ENCODE measurements around the gene ATP5ME. TPM values are rescaled to one million over a fixed set of nuclear protein-coding genes. Genes with fewer than 3 reads are reported as not detected.
A peak's percentile ranks its signal among the peaks of the same experiment; 100 is the strongest.

Gene ATP5ME
- total and polyA plus RNA-seq, 11 donors = 210 to 2,413 (median 800) TPM

GRCh38 chr4:689723-690122 is 15.6 kb upstream of the ATP5ME start:
- intact Hi-C loops (cut with DNase I) = no loop called here
- WGBS, 4 donors = 75 to 87% (median 79%) methylated on average over 8 of the region's 8 CpGs
- peak overlapping the region in 11 of 12 donors; percentile 55 to 78 (median 64) for H3K4me3 ChIP-seq
- H3K36me3 ChIP-seq = no peaks in the 10 kb centered on the region
- H3K27ac ChIP-seq = peak overlapping the region; percentile 76 to 93 (median 84)
- ATAC-seq = no peak
- TF ChIP-seq POLR2A (IDR thresholded peaks at IDR 0.05) = no peak
- TF ChIP-seq, protein P1, sequence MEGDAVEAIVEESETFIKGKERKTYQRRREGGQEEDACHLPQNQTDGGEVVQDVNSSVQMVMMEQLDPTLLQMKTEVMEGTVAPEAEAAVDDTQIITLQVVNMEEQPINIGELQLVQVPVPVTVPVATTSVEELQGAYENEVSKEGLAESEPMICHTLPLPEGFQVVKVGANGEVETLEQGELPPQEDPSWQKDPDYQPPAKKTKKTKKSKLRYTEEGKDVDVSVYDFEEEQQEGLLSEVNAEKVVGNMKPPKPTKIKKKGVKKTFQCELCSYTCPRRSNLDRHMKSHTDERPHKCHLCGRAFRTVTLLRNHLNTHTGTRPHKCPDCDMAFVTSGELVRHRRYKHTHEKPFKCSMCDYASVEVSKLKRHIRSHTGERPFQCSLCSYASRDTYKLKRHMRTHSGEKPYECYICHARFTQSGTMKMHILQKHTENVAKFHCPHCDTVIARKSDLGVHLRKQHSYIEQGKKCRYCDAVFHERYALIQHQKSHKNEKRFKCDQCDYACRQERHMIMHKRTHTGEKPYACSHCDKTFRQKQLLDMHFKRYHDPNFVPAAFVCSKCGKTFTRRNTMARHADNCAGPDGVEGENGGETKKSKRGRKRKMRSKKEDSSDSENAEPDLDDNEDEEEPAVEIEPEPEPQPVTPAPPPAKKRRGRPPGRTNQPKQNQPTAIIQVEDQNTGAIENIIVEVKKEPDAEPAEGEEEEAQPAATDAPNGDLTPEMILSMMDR (IDR thresholded peaks at IDR 0.05) = no peak
- DNase-seq = peak in 1 of 5 donors; percentile 62
- peaks cover 0 to 42% (median 31%) of the 10 kb centered on the region in 12 donors for H3K4me1 ChIP-seq
- H3K27me3 ChIP-seq = no peaks in the 10 kb centered on the region
- no peaks in the 10 kb centered on the region for H3K9me3 ChIP-seq

GRCh38 chr4:688854-689681 is 15.0 kb upstream of the ATP5ME start, which contains the start of gene SLC49A3:
Gene SLC49A3 (minus strand): TSS chr4:689151. CDS start chr4:689127, 24 bp downstream.
- intact Hi-C loops (cut with DNase I) = no loop called here
- H3K4me3 ChIP-seq = peak within 1 kb of the TSS; percentile 55 to 78 (median 62)
- H3K27me3 ChIP-seq = no peaks in the 10 kb centered on the region
- peak within 1 kb of the TSS; percentile 76 to 93 (median 84) for H3K27ac ChIP-seq
- H3K36me3 ChIP-seq = no peaks in the 10 kb centered on the region
- H3K9me3 ChIP-seq = no peaks in the 10 kb centered on the region
- DNase-seq (peak in 4 of 5 donors; percentile 57 to 75 (median 63)), ATAC-seq (peak in 3 of 4 donors; percentile 20 to 37 (median 21))
- H3K4me1 ChIP-seq = peaks cover 0 to 44% (median 33%) of the 10 kb centered on the region in 12 donors
- no peak for TF ChIP-seq POLR2A (IDR thresholded peaks at IDR 0.05)
- TF ChIP-seq, protein P1 (IDR thresholded peaks at IDR 0.05) = no peak
- 10 to 41% (median 20%) methylated on average over 6 to 59 of the region's 59 CpGs for WGBS, 4 donors

- intact Hi-C loops (cut with DNase I) = no loop called here
- no peaks in the 10 kb centered on the region for H3K36me3 ChIP-seq
- H3K4me1 ChIP-seq = peaks cover 0 to 52% (median 40%) of the 10 kb centered on the region in 12 donors
- TF ChIP-seq, protein P1 (IDR thresholded peaks at IDR 0.05) = no peak
- TF ChIP-seq POLR2A (IDR thresholded peaks at IDR 0.05) = no peak
- H3K4me3 ChIP-seq = peak overlapping the region; percentile 55 to 78 (median 62)
- no peaks in the 10 kb centered on the region for H3K27me3 ChIP-seq
- peak in 3 of 4 donors; percentile 1 to 7 (median 3) for ATAC-seq
- peak overlapping the region; percentile 76 to 93 (median 84) for H3K27ac ChIP-seq
- 77 to 82% (median 80%) methylated on average over 8 to 26 of the region's 26 CpGs for WGBS, 4 donors
- no peaks in the 10 kb centered on the region for H3K9me3 ChIP-seq
- peak in 2 of 5 donors; percentile 47 to 69 for DNase-seq
Measured at GRCh38 chr4:687971-688853, 14.1 kb upstream of the ATP5ME start.

All from heart left ventricle (tissue), 16 donors.